Iris pigment epithelial cell (primary cell): ENCODE results near the gene OTP.

Source experiments
- DNase-seq: peaks from one replicate; pipeline ENCODE4 v3.0.0-alpha.2; 2011; ENCODE audit warnings: low read depth

Gene OTP

GRCh38 chr5:77637998-77638762 lies at the start of gene OTP:
Gene OTP (minus strand): TSS chr5:77638713. CDS start chr5:77638549, 164 bp downstream.
- DNase-seq, result no peak

DNA sequence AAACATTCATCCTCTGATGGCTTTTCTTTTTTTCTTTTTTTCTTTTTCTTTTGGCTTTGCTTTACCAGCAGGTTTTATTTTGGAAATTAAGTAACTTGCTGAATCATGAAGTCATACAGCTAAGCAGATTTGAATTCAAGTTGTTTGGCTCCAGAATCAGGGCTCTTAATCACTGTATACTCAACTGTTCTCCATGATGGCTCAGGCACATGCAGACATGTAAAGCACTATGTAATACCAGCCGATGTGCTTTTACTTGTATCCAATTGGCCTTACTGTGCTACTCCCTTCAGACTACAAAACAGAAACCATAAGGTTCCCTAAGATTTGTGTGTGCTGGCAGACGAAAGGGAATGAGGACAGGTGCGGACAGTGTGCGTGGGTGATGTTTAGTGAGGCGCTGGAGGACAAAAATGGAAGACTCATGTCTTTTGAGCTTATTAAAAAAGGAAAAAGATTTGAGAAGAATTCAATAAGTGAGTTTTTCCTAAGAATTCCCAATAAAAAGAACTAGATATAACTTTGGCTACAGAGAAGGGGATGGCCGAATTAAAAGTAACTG lies 44.7 kb upstream of the OTP start:
- peak; percentile 20 for DNase-seq

DNA sequence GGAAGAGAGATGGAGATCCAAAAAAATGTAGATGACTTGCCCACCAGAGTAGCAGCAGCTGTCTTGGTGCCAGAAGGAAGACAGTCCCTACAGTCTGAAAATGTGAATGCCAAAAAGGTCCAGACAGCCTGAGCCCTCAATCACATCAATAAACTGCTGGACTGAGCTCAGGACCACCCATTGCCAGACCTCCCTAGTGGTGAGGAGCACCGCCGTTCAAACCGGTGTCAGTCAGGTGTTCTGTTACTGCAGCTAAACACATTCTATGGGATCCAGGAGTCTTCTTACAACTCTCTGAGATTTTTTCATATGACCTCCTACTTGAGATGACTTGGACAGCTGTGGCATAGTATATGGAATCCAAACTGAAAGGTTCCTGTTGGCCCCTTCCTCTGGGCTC lies 32.0 kb upstream of the OTP start:
- no peak for DNase-seq

DNA sequence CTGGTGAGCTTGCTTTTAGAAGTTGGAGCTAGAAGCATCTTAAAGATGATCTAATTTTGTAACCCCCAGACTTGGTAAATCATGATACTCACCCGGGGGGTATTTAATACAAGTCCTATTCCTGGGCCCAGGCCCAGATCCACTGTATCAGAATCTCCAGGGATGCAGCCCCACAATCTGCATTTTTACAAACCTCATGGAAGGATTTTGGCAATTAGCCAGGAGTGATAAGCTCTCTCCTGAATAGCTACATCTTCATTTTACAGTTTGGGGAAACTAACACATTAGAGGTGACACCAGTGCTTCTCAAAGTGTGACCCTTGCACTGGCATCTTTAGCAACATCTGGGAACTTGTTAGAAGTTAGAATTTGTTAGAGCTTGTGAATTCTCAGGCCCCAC lies 31.2 kb upstream of the OTP start:
- no peak for DNase-seq

DNA sequence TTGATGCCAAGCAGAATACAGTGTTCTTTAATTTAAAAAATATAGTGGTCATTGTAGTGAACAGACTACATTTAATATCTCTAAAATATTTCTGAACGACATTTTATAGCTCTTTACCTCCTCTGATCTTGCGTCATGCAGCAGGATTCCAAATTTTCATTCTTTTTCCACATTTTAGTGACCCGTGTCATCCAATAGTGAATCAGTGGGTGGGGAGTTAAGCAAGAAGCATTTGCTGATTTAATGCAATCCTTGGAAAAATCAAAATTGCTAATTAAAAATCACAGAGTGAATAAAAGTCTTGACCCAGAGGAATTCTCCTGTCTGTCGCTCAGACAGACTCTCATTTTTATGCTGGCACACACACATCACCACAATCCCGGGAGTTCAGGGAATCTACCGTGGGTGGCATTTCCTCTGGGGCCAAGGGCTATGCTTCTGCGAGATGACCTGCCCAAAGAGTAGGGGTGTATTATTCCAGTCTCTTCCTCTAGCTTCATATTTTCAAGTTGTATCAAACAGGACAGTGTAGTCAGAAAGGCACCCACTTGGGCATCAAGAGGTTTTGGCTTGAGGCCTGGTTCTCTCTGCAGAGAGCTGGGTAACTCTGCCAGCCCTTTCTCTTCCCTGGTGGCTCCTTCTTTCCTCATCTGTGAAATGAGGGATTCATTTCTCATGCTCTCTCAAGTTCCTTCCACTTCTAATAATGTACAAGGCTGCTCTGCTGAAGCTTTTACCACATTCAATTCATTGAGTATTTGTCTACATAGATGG lies 24.8 kb upstream of the OTP start:
- no peak for DNase-seq

GRCh38 chr5:77662635-77663034 lies 24.1 kb upstream of the OTP start:
- no peak for DNase-seq

DNA sequence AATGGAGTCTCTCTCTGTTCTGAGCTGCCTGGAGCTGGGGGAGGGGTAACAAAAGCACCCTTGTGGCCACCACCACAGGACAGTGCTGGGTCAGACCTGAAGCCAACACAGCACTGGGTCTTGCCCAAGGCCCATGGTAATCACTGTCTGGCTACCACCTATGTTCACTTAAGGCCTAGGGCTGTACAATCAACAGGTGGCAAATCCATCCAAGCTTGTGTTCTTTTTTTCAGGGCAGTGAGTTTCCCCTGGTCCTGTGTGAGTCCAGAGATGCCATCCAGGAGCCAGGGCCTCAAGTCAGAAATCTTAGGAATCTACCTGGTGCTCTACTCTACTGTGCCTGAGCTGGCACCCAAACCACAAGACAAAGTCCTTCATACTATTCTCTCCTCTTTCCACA lies 20.1 kb upstream of the OTP start:
- no peak for DNase-seq

DNA sequence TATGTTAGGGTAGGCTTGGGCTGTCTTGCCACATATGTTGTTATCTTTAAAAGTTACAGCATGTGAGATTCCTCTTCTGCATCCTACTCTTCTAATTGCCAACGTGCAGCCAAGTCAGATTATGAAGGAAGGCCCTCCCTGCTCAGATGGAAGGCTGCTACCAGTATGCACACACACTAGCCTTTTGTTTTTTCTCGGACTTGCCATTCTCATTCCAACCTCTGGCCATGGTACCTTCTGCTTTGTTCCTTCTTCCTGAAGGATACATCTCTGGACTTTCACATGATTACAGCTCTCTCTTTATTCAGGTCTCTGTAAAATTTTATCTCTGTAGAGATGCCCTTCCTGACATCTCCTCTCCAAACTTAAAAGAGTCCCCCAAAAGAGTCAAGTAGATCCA lies 12.8 kb upstream of the OTP start:
- no peak for DNase-seq

DNA sequence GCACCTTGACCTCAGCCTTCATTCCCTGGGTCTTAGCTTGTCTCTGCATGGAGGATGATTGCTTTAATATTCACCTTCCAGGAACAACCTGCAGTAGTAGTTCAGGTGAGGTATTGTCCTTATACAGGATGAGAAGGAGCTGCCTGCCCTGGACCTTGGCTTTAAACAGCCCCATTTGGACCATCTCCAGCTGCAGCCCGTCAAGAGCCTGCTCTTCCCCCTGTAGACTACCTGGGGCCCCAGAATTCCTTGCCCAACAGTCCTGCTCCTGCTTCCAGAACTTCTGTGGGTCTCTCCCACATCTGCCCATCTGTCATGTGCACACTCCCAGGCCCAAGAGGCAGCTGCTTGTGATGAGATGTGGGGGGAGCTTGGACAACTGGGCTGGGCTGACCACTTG lies 12.2 kb upstream of the OTP start:
- no peak for DNase-seq

DNA sequence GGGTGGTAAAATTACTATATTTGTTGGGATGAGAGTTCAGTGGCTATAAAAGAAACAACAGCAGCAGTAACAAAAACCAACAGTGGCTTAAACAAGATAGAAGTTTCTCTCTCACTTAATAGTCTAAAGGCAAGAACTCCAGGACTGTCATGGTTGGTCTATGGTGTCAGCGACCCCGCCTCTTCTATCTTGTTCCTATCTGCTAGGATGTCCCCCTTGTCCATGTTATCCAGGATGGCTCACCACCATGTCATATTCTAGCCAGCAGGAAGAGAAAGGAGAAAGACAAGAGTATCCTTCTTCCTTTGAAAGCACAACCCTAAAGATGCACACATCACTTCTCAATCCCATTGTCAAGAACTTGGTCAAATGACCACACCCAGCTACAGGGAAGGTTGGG lies 11.3 kb upstream of the OTP start:
- no peak for DNase-seq

- DNase-seq, result no peak
These were observed 7.6 kb upstream of the OTP start for GRCh38 chr5:77645995-77646639.

- DNase-seq, result no peak
These were observed 6.9 kb upstream of the OTP start for GRCh38 chr5:77645158-77645994.

- no peak for DNase-seq
These were observed 6.1 kb upstream of the OTP start for GRCh38 chr5:77644371-77645157.

GRCh38 chr5:77643654-77644370 lies 5.3 kb upstream of the OTP start:
- no peak for DNase-seq

- DNase-seq, result no peak
These were observed 4.5 kb upstream of the OTP start for GRCh38 chr5:77642738-77643653.

- DNase-seq, result no peak
These were observed 3.6 kb upstream of the OTP start for GRCh38 chr5:77641963-77642737.

GRCh38 chr5:77641397-77641943 lies 3.0 kb upstream of the OTP start:
- DNase-seq, result no peak
